OCI-LY3 (cell line): ENCODE results near the gene UBE2N.
"Not testable (repeated sequence)": the region's sequence is repeated elsewhere in the genome, so short reads cannot be mapped to it uniquely, and the experiment has no call there.

Source experiments
- H2AFZ ChIP-seq: fragments of 200-600, 300-600 bp; shearing (Covaris generic); 2 replicates; pipeline ENCODE4 v1.6.0; 2014; ENCODE audit warnings: antibody characterized with exemption, low read depth, low read length
- H3K27ac ChIP-seq: fragments of 200-600, 300-600 bp; sonication (generic); 2 replicates; pipeline ENCODE4 v1.5.1; 2014; ENCODE audit warnings: mild to moderate bottlenecking, low read length, moderate library complexity, mixed read lengths
- H3K27me3 ChIP-seq: fragments of 200-600, 300-600 bp; sonication (generic); 2 replicates; pipeline ENCODE4 v1.6.1; 2014; ENCODE audit warnings: low read depth, low read length, mixed read lengths
- H3K36me3 ChIP-seq: fragments of 200-600, 300-600 bp; sonication (generic); replicated peaks from 2 replicates; pipeline ENCODE3; 2014; ENCODE audit warnings: low read depth, low read length, mixed read lengths
- H3K4me1 ChIP-seq: fragments of 300-600, 200-600 bp; sonication (generic); 2 replicates; pipeline ENCODE4 v1.6.1; 2014; ENCODE audit warnings: low read length, mixed read lengths
- H3K4me2 ChIP-seq: fragments of 200-600, 300-600 bp; sonication (generic); 2 replicates; pipeline ENCODE4 v1.6.1; 2014; ENCODE audit warnings: low read length, mixed read lengths
- H3K4me3 ChIP-seq: fragments of 300-600, 200-600 bp; sonication (generic); 2 replicates; pipeline ENCODE4 v1.5.1; 2014; ENCODE audit warnings: antibody characterized with exemption, mild to moderate bottlenecking, low read length, moderate library complexity
- H3K79me2 ChIP-seq: fragments of 300-600, 200-600 bp; shearing (Covaris generic); 2 replicates; pipeline ENCODE4 v1.6.1; 2014; ENCODE audit warnings: mild to moderate bottlenecking, low read length, mixed read lengths
- H3K9ac ChIP-seq: fragments of 300-600, 200-600 bp; shearing (Covaris generic); 2 replicates; pipeline ENCODE4 v1.6.0; 2014; ENCODE audit warnings: mild to moderate bottlenecking, low read length, moderate library complexity
- H3K9me3 ChIP-seq: fragments of 200-600, 300-600 bp; shearing (Covaris generic); 2 replicates; pipeline ENCODE4 v1.6.1; 2014; ENCODE audit warnings: low read length, mixed read lengths; ENCODE audit not compliant: insufficient read depth
- H4K20me1 ChIP-seq: fragments of 200-600, 300-600 bp; sonication (generic); 2 replicates; pipeline ENCODE4 v1.6.1; 2016; ENCODE audit warnings: low read length, mixed read lengths; ENCODE audit not compliant: insufficient read depth
- CTCF ChIP-seq: fragments of 200-600, 300-600 bp; sonication (generic); IDR thresholded peaks from 2 replicates; pipeline ENCODE4 v1.5.1; 2014; ENCODE audit warnings: antibody characterized with exemption, low read length, low read depth
- EZH2phosphoT487 ChIP-seq: fragments of 200-600 bp; shearing (Covaris generic); IDR thresholded peaks from 2 replicates; pipeline ENCODE4 v1.6.1; 2018; ENCODE audit warnings: antibody characterized with exemption, mixed run types, low read depth

Gene UBE2N

DNA sequence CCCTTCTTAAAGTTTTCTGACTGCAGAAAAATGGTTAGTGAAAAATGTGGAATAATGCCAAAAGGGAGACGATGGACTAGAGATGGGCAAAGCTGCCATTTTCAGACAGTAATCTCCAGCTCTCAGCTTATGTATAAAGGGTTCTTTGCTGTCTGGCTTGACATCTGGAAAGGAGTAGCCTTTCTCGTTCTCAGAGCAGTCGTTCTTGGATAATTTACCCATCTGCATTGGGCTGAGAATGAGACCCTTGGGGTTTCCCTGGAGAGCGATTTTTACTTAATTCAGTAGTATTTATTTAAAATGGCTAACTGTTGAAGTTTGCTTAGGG, 62.8 kb downstream of the UBE2N start:
- Histone ChIP-seq H3K27me3 (no peaks in the 10 kb centered on the region), H3K9ac (peak overlapping the region; percentile 96), H3K9me3 (no peaks in the 10 kb centered on the region), H3K4me1 (peaks cover 33% of the 10 kb centered on the region), H3K79me2 (peaks cover 56% of the 10 kb centered on the region), H2AFZ (peak overlapping the region; percentile 76; the same call in 1 of the 2 replicates), H3K36me3 (peaks cover 4% of the 10 kb centered on the region), H3K27ac (peak overlapping the region; percentile 68), H3K4me2 (peak overlapping the region; percentile 89), H3K4me3 (peak overlapping the region; percentile 96), H4K20me1 (peaks cover 27% of the 10 kb centered on the region)
- TF ChIP-seq EZH2phosphoT487, result no peak
- no peak for TF ChIP-seq CTCF

DNA sequence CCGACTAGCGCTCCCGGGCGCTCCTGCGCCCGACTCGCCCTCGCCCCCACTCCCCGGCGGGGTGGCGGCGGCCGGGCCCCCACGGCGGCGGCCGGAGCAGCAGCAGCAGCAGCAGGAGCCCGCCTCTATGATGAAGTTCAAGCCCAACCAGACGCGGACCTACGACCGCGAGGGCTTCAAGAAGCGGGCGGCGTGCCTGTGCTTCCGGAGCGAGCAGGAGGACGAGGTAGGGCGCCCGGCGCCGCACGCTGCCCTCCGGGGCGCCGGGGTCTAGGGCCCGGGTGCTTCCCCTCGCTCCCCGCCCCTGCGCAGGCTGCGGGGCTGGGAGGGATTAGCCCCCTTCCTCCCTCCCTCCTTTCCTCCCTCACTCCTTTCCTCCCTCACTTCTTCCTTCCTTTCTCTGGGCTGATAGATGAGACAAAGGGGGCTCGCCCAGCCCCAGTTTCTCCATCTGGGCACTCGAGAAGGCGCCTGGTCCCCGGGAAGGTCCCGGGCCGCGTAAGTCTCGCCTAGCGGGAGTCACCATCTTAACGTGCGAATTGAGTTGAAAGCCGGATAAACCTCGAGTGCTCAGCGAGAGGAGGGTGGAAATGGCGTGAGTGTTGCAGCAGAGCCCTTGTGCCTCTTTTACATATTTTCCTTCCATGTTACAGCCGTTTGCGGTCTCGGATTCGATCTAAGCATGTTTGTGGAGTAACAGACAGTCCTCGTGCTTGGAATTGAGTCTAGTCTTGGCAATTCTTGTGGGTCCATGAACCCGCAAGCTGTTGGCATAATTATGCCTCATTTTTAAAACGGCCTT, 63.4 kb downstream of the UBE2N start:
- Histone ChIP-seq H3K4me1 (peaks cover 37% of the 10 kb centered on the region), H2AFZ (peak overlapping the region; percentile 76; the same call in 1 of the 2 replicates), H4K20me1 (peaks cover 22% of the 10 kb centered on the region), H3K4me3 (peak overlapping the region; percentile 96), H3K9ac (peak overlapping the region; percentile 96), H3K27ac (peak overlapping the region; percentile 68), H3K4me2 (peak overlapping the region; percentile 89), H3K79me2 (peaks cover 50% of the 10 kb centered on the region)
- not testable (repeated sequence) for H3K27me3 ChIP-seq, H3K36me3 ChIP-seq, H3K9me3 ChIP-seq

GRCh38 chr12:93377252-93378195, 64.2 kb downstream of the UBE2N start, which contains the start of gene NUDT4:
NUDT4 (plus strand) TSS chr12:93377925; CDS start chr12:93378323, 398 bp downstream.
- H4K20me1 ChIP-seq, result peaks cover 22% of the 10 kb centered on the region
- peaks cover 4% of the 10 kb centered on the region; the same call in 1 of the 2 replicates for H3K27me3 ChIP-seq
- H3K4me3 ChIP-seq, result peak within 1 kb of the TSS; percentile 96
- no peak for TF ChIP-seq EZH2phosphoT487
- no peak for TF ChIP-seq CTCF
- peaks cover 4% of the 10 kb centered on the region for H3K36me3 ChIP-seq
- H3K4me2 ChIP-seq, result peak within 1 kb of the TSS; percentile 89
- H3K9ac ChIP-seq, result peak within 1 kb of the TSS; percentile 96
- H3K9me3 ChIP-seq, result no peaks in the 10 kb centered on the region
- H3K79me2 ChIP-seq, result peaks cover 42% of the 10 kb centered on the region
- peak within 1 kb of the TSS; percentile 68 for H3K27ac ChIP-seq
- peak within 1 kb of the TSS; percentile 85 for H2AFZ ChIP-seq
- peaks cover 37% of the 10 kb centered on the region for H3K4me1 ChIP-seq

GRCh38 chr12:93376436-93377251, 65.1 kb downstream of the UBE2N start:
- no peak overlapping the region for H3K27ac ChIP-seq
- H3K9ac ChIP-seq, result no peak overlapping the region
- no peaks in the 10 kb centered on the region for H3K9me3 ChIP-seq
- H3K4me1 ChIP-seq, result peaks cover 37% of the 10 kb centered on the region
- H3K4me3 ChIP-seq, result peak overlapping the region; percentile 80; the same call in 1 of the 2 replicates
- H3K79me2 ChIP-seq, result peaks cover 34% of the 10 kb centered on the region
- TF ChIP-seq EZH2phosphoT487, result no peak
- no peak for TF ChIP-seq CTCF
- H3K36me3 ChIP-seq, result peaks cover 4% of the 10 kb centered on the region
- peaks cover 4% of the 10 kb centered on the region; the same call in 1 of the 2 replicates for H3K27me3 ChIP-seq
- peaks cover 20% of the 10 kb centered on the region for H4K20me1 ChIP-seq
- H2AFZ ChIP-seq, result no peak overlapping the region
- peak overlapping the region; percentile 74 for H3K4me2 ChIP-seq
